ENCODE data around the gene BUD13. TPM values are rescaled to one million over a fixed set of nuclear protein-coding genes. Genes with fewer than 3 reads are reported as not detected.
A peak's percentile ranks its signal among the peaks of the same experiment; 100 is the strongest.

Gene BUD13
- total RNA-seq, 3 donors from 2014 or later: 9.9 to 19.8 (median 15.1) TPM

GRCh38 chr11:116733043-116733755 lies 39.6 kb downstream of the BUD13 start:
- Histone ChIP-seq H3K4me1 (no peaks in the 10 kb centered on the region), H3K4me3 (no peak overlapping the region), H3K27me3 (no peaks in the 10 kb centered on the region), H3K9me3 (no peaks in the 10 kb centered on the region), H3K27ac (no peak overlapping the region), H3K36me3 (no peaks in the 10 kb centered on the region)
- DNase-seq (ENCODE audit: low spot score in 2 of 2): no peak
- no peak for TF ChIP-seq POLR2A (IDR thresholded peaks at IDR 0.05)
- intact Hi-C loops (cut with DNase I; ENCODE audit: low total_unique reads): no loop called here

- H3K36me3 ChIP-seq: no peaks in the 10 kb centered on the region
- no peak overlapping the region for H3K4me3 ChIP-seq
- DNase-seq (ENCODE audit: low spot score in 2 of 2): peak in 1 of 2 donors; percentile 52
- no peaks in the 10 kb centered on the region for H3K9me3 ChIP-seq
- H3K27me3 ChIP-seq: no peaks in the 10 kb centered on the region
- H3K4me1 ChIP-seq: no peaks in the 10 kb centered on the region
- intact Hi-C loops (cut with DNase I; ENCODE audit: low total_unique reads): no loop called here
- H3K27ac ChIP-seq: no peak overlapping the region
- peak in 2 of 3 donors; percentile 59 to 65 for TF ChIP-seq CTCF (IDR thresholded peaks at IDR 0.05)
- no peak for TF ChIP-seq POLR2AphosphoS5 (IDR thresholded peaks at IDR 0.05)
Observed at GRCh38 chr11:116732271-116733042, 40.3 kb downstream of the BUD13 start.

GRCh38 chr11:116731821-116732220 lies 41.0 kb downstream of the BUD13 start:
- H3K36me3 ChIP-seq: no peaks in the 10 kb centered on the region
- no peaks in the 10 kb centered on the region for H3K27me3 ChIP-seq
- TF ChIP-seq POLR2A (IDR thresholded peaks at IDR 0.05) (no peak), CTCF (IDR thresholded peaks at IDR 0.05) (no peak), POLR2AphosphoS5 (IDR thresholded peaks at IDR 0.05) (no peak)
- DNase-seq (ENCODE audit: low spot score in 2 of 2): peak in 1 of 2 donors; percentile 19
- no peaks in the 10 kb centered on the region for H3K4me1 ChIP-seq
- H3K27ac ChIP-seq: no peak overlapping the region
- intact Hi-C loops (cut with DNase I; ENCODE audit: low total_unique reads): no loop called here
- no peaks in the 10 kb centered on the region for H3K9me3 ChIP-seq
- no peak overlapping the region for H3K4me3 ChIP-seq

GRCh38 chr11:116731097-116731761 lies 41.6 kb downstream of the BUD13 start:
- Histone ChIP-seq H3K9me3 (no peaks in the 10 kb centered on the region), H3K27ac (no peak overlapping the region), H3K27me3 (no peaks in the 10 kb centered on the region), H3K36me3 (no peaks in the 10 kb centered on the region), H3K4me1 (no peaks in the 10 kb centered on the region), H3K4me3 (no peak overlapping the region)
- peak in 1 of 2 donors; percentile 40 for DNase-seq (ENCODE audit: low spot score in 2 of 2)
- TF ChIP-seq CTCF (IDR thresholded peaks at IDR 0.05) (no peak), POLR2A (IDR thresholded peaks at IDR 0.05) (no peak), POLR2AphosphoS5 (IDR thresholded peaks at IDR 0.05) (no peak)
- intact Hi-C loops (cut with DNase I; ENCODE audit: low total_unique reads): no loop called here

- no peaks in the 10 kb centered on the region for H3K36me3 ChIP-seq
- no peak for DNase-seq (ENCODE audit: low spot score in 2 of 2)
- no peaks in the 10 kb centered on the region for H3K4me1 ChIP-seq
- no peaks in the 10 kb centered on the region for H3K9me3 ChIP-seq
- H3K27ac ChIP-seq: no peak overlapping the region
- H3K27me3 ChIP-seq: no peaks in the 10 kb centered on the region
- intact Hi-C loops (cut with DNase I; ENCODE audit: low total_unique reads): no loop called here
- TF ChIP-seq POLR2A (IDR thresholded peaks at IDR 0.05) (no peak), CTCF (IDR thresholded peaks at IDR 0.05) (no peak), POLR2AphosphoS5 (IDR thresholded peaks at IDR 0.05) (no peak)
- no peak overlapping the region for H3K4me3 ChIP-seq
Observed at GRCh38 chr11:116730601-116731000, 42.2 kb downstream of the BUD13 start.

Measured in breast epithelium (tissue), 4 donors.